Activated T-cell treated with anti-CD3 and anti-CD28 coated beads, Interleukin-2, amount 50 U/mL, for 72 hours (primary cell): ENCODE results near the gene COL21A1. TPM values are rescaled to one million over a fixed set of nuclear protein-coding genes. Genes with fewer than 3 reads are reported as not detected.

Experiments used
- ATAC-seq, 2 donors: fragments of 150-1000 bp; cut with Tn5 transposase; replicated peaks in 1 of 2; 2 replicates each; pipeline ENCODE4 v1.10.0; 2021; ENCODE audit warnings: moderate library complexity in 2 of 2, mild to moderate bottlenecking in 1 of 2
- DNase-seq, 2 donors: peaks; one replicate each; pipeline ENCODE4 v3.0.0; 2021 to 2022; ENCODE audit warnings: mixed read lengths in 1 of 2
- H3K27ac Mint-ChIP-seq: one replicate; pipeline ENCODE4 v1.8.0; 2022; ENCODE audit warnings: mild to moderate bottlenecking, moderate library complexity, mixed read lengths
- H3K27me3 Mint-ChIP-seq: one replicate; pipeline ENCODE4 v1.8.0; 2022; ENCODE audit warnings: low read depth, mixed read lengths
- H3K36me3 Mint-ChIP-seq, 2 donors: one replicate each; pipeline ENCODE4 v1.8.0; 2022; ENCODE audit warnings: mixed read lengths in 2 of 2, mild to moderate bottlenecking in 1 of 2; ENCODE audit not compliant: insufficient read depth in 2 of 2
- H3K4me1 Mint-ChIP-seq: one replicate; pipeline ENCODE4 v1.8.0; 2022; ENCODE audit warnings: low read depth, mixed read lengths
- H3K4me3 Mint-ChIP-seq, 2 donors: one replicate each; pipeline ENCODE4 v1.8.0; 2022; ENCODE audit warnings: mild to moderate bottlenecking in 2 of 2, mixed read lengths in 2 of 2, moderate library complexity in 2 of 2
- H3K9me3 Mint-ChIP-seq, 2 donors: one replicate each; pipeline ENCODE4 v1.8.0; 2022; ENCODE audit warnings: mixed read lengths in 2 of 2
- total RNA-seq, 2 donors: library from RNA; stranded (reverse); gene quantifications; one replicate each; pipeline ENCODE4 v1.2.3, GENCODE V29; 2022

Gene COL21A1
- total RNA-seq, 2 donors from 2014 or later = not detected

DNA sequence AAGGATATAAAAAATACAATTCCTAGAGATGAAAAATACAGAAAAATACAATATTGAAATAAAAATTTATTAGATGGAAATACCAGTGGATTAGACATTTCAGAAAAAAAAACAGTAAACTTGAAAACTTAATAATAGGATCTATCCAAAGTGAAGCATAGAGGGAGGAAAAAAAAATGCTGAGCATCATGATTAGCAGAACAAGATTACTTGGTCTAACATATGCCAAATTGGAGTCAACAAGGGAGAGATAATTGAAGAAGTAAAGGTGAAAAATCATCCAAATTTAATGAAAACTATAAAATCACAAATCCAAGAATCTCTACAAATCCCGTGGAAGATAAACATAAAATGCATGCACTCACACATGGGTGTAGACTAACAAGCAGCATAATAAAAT, 205.8 kb downstream of the COL21A1 start:
- no peak overlapping the region for H3K27ac Mint-ChIP-seq

DNA sequence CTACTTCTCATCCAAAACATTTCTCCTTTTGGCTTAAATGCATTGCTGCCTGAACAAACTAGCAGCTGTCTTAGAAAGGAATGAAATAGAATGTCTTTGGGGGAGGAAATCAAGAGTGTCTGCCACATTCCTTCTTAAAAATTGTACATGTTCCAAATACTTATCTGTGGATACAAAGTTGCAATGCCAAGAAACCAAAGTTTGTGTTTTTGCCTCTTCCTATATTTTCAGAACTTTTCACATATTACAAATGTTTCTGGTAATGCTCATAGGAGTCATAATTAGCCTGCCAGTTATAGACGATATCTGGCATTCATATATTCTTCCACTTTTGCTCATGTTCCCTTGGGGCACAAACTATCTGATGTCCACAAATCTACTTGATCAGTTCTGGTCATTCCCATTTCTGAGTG, 206.5 kb downstream of the COL21A1 start:
- no peaks in the 10 kb centered on the region for H3K36me3 Mint-ChIP-seq
- no peaks in the 10 kb centered on the region for H3K27me3 Mint-ChIP-seq
- no peak overlapping the region for H3K4me3 Mint-ChIP-seq
- H3K27ac Mint-ChIP-seq = no peak overlapping the region
- peaks cover 3 to 7% of the 10 kb centered on the region in 2 donors for H3K9me3 Mint-ChIP-seq
- H3K4me1 Mint-ChIP-seq = no peaks in the 10 kb centered on the region
- ATAC-seq (no peak), DNase-seq (no peak)

More for the DNA sequence above, 205.8 kb downstream of the COL21A1 start:
- DNase-seq = no peak
- H3K9me3 Mint-ChIP-seq = peaks cover 3 to 6% of the 10 kb centered on the region in 2 donors
- H3K36me3 Mint-ChIP-seq = no peaks in the 10 kb centered on the region
- no peak for ATAC-seq
- no peaks in the 10 kb centered on the region for H3K27me3 Mint-ChIP-seq
- H3K4me3 Mint-ChIP-seq = no peak overlapping the region
- no peaks in the 10 kb centered on the region for H3K4me1 Mint-ChIP-seq

DNA sequence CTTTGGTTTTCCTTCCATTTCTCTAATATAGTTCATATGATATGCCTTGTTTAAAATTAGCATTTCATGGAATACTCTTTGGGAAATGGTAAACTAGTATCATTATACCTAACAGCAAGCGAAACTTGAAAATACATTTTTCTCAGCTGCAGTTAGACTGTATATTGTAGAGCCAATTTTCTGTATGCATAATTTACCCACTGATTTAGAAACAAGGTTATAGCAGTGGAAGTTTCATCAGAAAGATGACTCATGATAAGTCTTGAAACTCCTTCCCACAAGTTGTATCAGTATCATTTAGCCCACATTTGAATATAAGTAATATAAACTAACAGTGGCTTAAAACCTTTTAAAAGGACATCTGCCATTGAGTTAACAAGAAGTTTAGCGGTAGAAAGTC, 207.2 kb downstream of the COL21A1 start:
- no peaks in the 10 kb centered on the region for H3K4me1 Mint-ChIP-seq
- ATAC-seq (no peak), DNase-seq (no peak)
- H3K27me3 Mint-ChIP-seq = no peaks in the 10 kb centered on the region
- H3K4me3 Mint-ChIP-seq = no peak overlapping the region
- peaks cover 3 to 7% of the 10 kb centered on the region in 2 donors for H3K9me3 Mint-ChIP-seq
- no peak overlapping the region for H3K27ac Mint-ChIP-seq
- no peaks in the 10 kb centered on the region for H3K36me3 Mint-ChIP-seq

DNA sequence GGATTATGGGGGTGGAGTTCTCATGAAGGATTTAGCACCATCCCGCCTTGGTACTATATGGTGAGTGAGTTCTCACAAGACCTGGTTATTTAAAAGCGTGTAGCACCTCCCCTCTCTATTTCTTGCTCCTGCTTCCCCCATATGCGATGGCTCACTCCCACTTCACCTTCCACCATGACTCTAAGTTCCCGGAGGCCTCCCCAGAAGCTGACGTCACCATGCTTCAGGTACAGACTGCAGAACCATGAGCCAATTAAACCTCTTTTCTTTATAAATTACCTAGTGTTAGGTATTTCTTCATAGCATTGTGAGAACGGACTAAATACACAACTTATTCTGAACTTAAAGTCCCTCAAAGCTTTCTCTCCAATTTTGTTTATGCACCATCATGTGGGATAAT, 208.6 kb downstream of the COL21A1 start:
- Mint-ChIP-seq H3K27me3 (no peaks in the 10 kb centered on the region), H3K9me3 (peaks cover 3 to 7% of the 10 kb centered on the region in 2 donors), H3K27ac (no peak overlapping the region), H3K4me1 (no peaks in the 10 kb centered on the region), H3K4me3 (no peak overlapping the region), H3K36me3 (no peaks in the 10 kb centered on the region)
- ATAC-seq (no peak), DNase-seq (no peak)

DNA sequence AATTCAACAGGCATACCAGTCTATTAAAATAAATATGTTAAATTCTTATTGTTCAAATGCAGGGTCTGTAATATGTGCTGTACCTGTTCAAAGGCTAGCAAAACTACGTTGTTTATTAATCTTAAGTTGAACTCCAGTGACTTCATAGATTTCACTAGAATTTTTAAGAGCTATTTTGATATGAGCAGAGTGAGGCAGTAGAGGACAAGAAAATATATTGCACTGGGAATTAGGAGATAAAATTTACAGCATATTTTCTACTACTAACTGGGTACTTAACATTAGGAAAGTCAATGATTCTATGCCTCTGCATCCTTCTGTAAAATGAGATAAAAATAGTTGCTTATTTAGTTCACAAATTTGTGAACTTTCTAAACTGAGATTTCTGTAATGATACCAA, 209.8 kb downstream of the COL21A1 start:
- DNase-seq (no peak), ATAC-seq (no peak)
- no peak overlapping the region for H3K27ac Mint-ChIP-seq
- no peaks in the 10 kb centered on the region for H3K27me3 Mint-ChIP-seq
- no peak overlapping the region for H3K4me3 Mint-ChIP-seq
- no peaks in the 10 kb centered on the region for H3K4me1 Mint-ChIP-seq
- H3K36me3 Mint-ChIP-seq = no peaks in the 10 kb centered on the region
- peaks cover 3 to 9% of the 10 kb centered on the region in 2 donors for H3K9me3 Mint-ChIP-seq

DNA sequence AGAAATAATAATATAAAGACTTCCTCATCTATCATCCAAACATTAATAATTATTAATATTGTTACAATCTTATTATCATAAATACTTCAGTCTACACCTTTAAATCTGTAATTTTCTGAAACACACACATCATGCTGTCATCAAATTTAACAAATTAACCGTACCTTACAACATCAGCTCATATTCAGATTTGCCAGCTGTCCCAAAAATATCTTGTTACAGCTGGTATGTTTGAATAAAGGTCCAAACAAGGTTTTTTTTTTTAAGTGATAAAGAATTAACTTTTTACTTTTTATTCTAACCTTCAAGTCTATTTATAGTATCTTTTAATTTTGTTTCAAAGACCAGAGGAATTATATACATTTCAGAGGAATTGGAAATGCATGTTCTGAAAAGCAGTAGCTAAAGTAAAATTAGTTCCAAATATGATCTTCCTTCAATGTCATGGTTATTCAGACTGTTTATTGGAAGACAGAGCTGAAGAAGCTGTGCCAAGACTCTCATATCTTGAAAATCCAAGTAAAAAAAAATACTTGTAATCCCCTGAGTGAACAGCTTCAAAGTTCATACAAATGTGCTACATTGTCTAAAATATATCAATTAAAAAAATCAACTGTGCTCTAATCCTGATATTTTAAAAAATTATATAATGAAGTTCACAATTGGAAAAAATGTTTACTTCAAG, 210.3 kb downstream of the COL21A1 start:
- Mint-ChIP-seq H3K27ac (no peak overlapping the region), H3K4me3 (no peak overlapping the region), H3K36me3 (no peaks in the 10 kb centered on the region), H3K4me1 (no peaks in the 10 kb centered on the region), H3K27me3 (no peaks in the 10 kb centered on the region), H3K9me3 (peaks cover 3 to 12% of the 10 kb centered on the region in 2 donors)
- ATAC-seq (no peak), DNase-seq (no peak)

DNA sequence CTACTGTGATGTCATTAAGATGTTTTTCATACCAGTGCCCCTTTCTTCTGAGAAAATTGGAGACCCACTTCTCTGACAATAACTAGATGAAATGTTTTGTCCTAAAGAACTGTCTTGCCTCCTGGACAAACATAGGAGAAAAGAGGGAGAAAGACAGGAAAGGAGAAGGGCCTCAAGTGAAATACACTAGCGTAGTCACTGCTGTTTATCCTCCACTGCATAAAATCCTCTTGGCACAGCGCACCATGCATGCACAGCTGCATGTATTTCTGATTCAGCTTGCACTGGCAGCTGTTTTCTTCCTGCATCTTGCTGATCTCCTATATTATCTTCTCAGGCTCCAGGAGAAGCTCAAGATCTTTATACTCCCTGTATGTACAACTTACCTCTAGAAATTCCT, 214.0 kb downstream of the COL21A1 start:
- H3K27me3 Mint-ChIP-seq = no peaks in the 10 kb centered on the region
- peaks cover 2 to 10% of the 10 kb centered on the region in 2 donors for H3K9me3 Mint-ChIP-seq
- ATAC-seq = no peak
- no peak overlapping the region for H3K27ac Mint-ChIP-seq
- DNase-seq = no peak
- H3K4me1 Mint-ChIP-seq = no peaks in the 10 kb centered on the region
- no peak overlapping the region for H3K4me3 Mint-ChIP-seq
- H3K36me3 Mint-ChIP-seq = no peaks in the 10 kb centered on the region

DNA sequence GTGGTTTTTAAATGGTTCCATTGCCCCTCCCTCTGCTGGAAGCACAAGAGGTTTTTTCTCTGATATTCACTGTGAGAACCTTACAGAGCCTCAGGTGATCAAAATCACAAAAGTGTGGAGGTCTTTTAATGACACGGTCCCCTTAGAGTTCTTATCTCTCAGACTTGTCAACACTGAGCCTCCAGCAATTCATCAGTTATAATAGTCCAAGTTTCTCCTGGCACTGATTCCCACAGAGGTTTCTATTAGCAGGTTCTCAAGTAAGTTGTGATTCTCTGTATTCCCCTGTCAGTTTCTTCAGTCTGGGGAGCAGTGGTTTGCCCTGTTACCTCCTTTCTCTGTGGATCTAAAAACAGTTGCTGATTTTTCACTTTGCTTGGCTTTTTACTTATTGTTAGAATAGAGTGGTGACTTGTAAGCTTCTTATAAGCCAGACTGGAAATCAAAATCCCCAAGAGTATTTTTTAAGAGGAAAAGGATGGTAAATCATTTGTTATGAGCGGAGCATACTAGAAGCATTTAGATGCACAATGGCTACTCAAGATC, 214.6 kb downstream of the COL21A1 start:
- no peak for DNase-seq
- H3K9me3 Mint-ChIP-seq = peaks cover 1 to 7% of the 10 kb centered on the region in 2 donors
- no peaks in the 10 kb centered on the region for H3K36me3 Mint-ChIP-seq
- no peaks in the 10 kb centered on the region for H3K27me3 Mint-ChIP-seq
- no peak overlapping the region for H3K27ac Mint-ChIP-seq
- ATAC-seq = no peak
- H3K4me3 Mint-ChIP-seq = no peak overlapping the region
- no peaks in the 10 kb centered on the region for H3K4me1 Mint-ChIP-seq

DNA sequence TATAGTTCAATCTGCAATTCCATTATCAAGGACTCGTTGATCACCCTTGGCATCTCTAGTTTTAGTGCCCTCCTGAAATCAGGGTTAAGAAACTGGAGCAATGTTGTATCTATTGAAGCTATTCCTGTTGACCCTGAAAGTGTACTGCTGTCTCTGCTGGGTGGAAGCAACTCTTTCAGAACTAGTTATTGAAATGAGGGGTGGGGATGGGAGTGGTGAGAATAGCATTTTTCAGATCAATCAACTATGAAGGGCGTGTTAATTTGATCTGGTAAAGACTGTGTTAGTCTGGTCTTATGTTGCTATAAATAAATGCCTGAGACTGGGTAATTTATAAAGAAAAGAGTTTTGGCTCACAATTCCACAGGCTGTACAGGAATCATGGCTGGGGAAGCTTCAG, 219.5 kb downstream of the COL21A1 start:
- peaks cover 1 to 10% of the 10 kb centered on the region in 2 donors for H3K9me3 Mint-ChIP-seq
- no peak for ATAC-seq
- no peaks in the 10 kb centered on the region for H3K4me1 Mint-ChIP-seq
- H3K27me3 Mint-ChIP-seq = no peaks in the 10 kb centered on the region
- H3K36me3 Mint-ChIP-seq = no peaks in the 10 kb centered on the region
- H3K4me3 Mint-ChIP-seq = no peak overlapping the region
- no peak overlapping the region for H3K27ac Mint-ChIP-seq
- DNase-seq = no peak

DNA sequence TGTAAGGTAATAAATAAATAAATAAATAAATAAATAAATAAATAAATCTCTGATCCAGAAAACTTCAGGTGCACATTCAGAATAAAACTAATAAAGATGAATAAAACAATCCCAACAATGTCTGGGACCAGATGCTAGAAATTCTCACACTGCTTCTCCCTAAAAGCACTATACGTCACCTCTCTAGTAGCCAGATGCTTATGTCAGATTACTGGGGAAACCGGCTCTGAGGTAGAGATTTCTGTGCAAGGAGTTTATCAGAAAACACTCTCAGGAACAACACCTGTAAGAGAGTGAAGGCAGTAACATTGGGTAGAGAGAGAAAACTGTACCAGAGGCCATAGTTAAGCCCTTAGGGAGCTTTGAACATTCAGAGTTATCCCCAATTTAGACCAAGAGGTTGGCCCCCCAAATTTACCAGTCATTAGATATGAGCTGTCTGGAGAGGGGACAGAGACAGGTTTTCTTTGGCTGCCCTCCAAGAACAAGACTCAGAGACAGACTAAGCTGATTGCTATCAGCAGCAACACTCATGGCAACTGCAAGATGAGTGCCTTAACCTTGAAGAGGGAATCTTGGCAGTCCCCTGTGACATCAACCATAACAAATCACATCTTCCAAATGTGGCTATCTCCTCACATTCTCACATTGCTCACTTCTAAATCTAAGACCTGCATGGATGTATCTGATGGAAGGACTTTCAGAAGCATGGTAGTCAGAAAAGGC, 220.8 kb downstream of the COL21A1 start:
- Mint-ChIP-seq H3K36me3 (no peaks in the 10 kb centered on the region), H3K27ac (no peak overlapping the region), H3K27me3 (no peaks in the 10 kb centered on the region), H3K4me3 (no peak overlapping the region), H3K9me3 (peaks cover 0 to 7% of the 10 kb centered on the region in 2 donors), H3K4me1 (no peaks in the 10 kb centered on the region)
- ATAC-seq (no peak), DNase-seq (no peak)

DNA sequence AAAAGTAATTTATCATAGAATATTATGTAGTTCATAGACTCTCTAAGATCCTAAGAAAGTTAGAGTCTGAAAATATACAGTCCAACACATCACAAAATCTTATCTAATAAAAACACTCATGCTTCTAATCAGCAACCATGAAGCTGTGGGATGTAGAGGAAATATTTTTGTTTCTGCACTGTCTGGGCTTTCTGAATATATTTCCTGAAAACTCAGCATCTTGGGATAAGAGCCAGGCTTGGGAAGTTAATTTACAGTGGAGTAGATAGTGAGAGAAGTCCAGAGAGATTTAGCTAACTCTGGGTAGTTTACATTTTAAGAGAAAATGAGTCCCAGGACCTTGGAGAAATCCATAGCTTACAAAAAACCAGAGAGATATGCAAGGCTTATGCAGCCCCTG, 221.6 kb downstream of the COL21A1 start:
- Mint-ChIP-seq H3K27ac (no peak overlapping the region), H3K4me3 (no peak overlapping the region), H3K27me3 (no peaks in the 10 kb centered on the region), H3K9me3 (peaks cover 0 to 8% of the 10 kb centered on the region in 2 donors), H3K4me1 (no peaks in the 10 kb centered on the region), H3K36me3 (no peaks in the 10 kb centered on the region)
- DNase-seq (no peak), ATAC-seq (no peak)

DNA sequence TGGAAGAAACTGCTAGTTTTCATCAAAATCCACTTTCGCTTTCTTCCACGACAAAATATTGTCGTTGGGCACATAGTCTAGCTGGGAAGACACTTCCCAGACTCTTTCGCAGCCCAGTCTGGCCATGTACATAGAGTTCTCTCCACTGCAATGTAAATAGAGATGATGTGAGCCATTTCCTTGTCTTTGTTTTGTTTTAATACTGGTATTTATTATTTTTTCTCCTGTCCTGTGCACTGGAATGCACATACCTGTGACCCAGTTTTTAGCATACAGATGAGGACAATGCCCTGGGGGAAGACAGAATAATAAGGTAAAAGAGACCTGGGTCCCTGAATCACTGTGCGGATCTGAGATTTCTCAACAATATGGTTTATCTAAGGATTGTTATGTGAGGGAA, 222.4 kb downstream of the COL21A1 start:
- no peak for ATAC-seq
- H3K36me3 Mint-ChIP-seq = no peaks in the 10 kb centered on the region
- H3K4me3 Mint-ChIP-seq = no peak overlapping the region
- H3K27ac Mint-ChIP-seq = no peak overlapping the region
- DNase-seq = no peak
- H3K4me1 Mint-ChIP-seq = no peaks in the 10 kb centered on the region
- no peaks in the 10 kb centered on the region for H3K27me3 Mint-ChIP-seq
- H3K9me3 Mint-ChIP-seq = peaks cover 0 to 9% of the 10 kb centered on the region in 2 donors

DNA sequence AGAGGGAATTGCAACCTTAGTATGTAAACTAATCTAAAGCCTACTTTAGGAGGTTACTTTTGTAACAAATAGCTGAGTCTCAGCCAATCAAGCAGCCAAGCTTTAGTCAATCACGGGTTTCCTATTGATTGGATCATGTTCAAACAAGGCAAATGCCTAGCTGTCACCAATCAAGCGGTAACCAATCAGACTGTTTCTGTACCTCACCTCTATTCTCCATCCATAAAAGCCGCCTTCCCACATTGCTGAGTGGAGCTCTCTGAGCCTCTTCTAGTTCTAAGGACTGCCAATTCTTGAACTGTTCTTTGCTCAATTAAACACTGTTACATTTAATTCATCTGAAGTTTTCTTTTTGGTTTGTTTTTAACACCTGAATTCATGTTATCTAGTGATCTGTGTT, 223.6 kb downstream of the COL21A1 start:
- H3K9me3 Mint-ChIP-seq = peaks cover 0 to 9% of the 10 kb centered on the region in 2 donors
- H3K27ac Mint-ChIP-seq = no peak overlapping the region
- DNase-seq = no peak
- H3K27me3 Mint-ChIP-seq = no peaks in the 10 kb centered on the region
- no peak overlapping the region for H3K4me3 Mint-ChIP-seq
- H3K4me1 Mint-ChIP-seq = no peaks in the 10 kb centered on the region
- ATAC-seq = no peak
- no peaks in the 10 kb centered on the region for H3K36me3 Mint-ChIP-seq
